ENCODE results near the gene LHFPL3.

DNA sequence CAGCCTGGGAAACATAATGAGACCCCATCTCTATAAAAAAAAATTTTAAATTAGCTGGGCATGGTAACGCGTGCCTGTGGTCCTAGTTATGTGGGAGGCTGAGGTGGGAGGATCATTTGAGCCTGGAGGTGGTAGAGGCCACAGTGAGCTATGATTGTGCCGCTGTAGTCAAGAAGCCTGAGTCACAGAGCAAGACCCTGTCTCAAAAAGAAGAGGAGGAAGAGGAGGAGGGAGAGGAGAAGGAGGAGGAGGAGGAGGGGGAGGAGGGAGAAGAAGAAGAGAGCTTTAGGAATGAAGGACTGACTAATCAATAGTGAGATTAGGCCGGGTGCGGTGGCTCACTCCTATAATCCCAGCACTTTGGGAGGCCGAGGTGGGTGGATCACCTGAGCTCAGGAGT lies 573.8 kb downstream of the LHFPL3 start:
- TF ChIP-seq TRIM24 (CRISPR knock-in tag; IDR thresholded peaks at IDR 0.05) (no peak), EP300 (IDR thresholded peaks at IDR 0.05; ENCODE audit: low read depth in 2 of 2, low read length in 2 of 2) (no peak), EP300 (CRISPR knock-in tag; IDR thresholded peaks at IDR 0.05; ENCODE audit: borderline replicate concordance) (no peak), EZH2 (conservative IDR thresholded peaks at IDR 0.05; ENCODE audit: low read depth, low read length) (no peak), SP4 (CRISPR knock-in tag; IDR thresholded peaks at IDR 0.05) (no peak), SIX4 (CRISPR knock-in tag; IDR thresholded peaks at IDR 0.05) (no peak), DR1 (CRISPR knock-in tag; IDR thresholded peaks at IDR 0.05) (no peak), ZBTB1 (CRISPR knock-in tag; IDR thresholded peaks at IDR 0.05; ENCODE audit: borderline replicate concordance) (no peak), PHB2 (IDR thresholded peaks at IDR 0.05; ENCODE audit: partially characterized antibody) (no peak), ZNF614 (CRISPR knock-in tag; IDR thresholded peaks at IDR 0.05; ENCODE audit: borderline replicate concordance) (no peak)
- TF ChIP-seq, protein P1, sequence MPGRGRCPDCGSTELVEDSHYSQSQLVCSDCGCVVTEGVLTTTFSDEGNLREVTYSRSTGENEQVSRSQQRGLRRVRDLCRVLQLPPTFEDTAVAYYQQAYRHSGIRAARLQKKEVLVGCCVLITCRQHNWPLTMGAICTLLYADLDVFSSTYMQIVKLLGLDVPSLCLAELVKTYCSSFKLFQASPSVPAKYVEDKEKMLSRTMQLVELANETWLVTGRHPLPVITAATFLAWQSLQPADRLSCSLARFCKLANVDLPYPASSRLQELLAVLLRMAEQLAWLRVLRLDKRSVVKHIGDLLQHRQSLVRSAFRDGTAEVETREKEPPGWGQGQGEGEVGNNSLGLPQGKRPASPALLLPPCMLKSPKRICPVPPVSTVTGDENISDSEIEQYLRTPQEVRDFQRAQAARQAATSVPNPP (CRISPR knock-in tag; IDR thresholded peaks at IDR 0.05): no peak
- TF ChIP-seq, protein P2, sequence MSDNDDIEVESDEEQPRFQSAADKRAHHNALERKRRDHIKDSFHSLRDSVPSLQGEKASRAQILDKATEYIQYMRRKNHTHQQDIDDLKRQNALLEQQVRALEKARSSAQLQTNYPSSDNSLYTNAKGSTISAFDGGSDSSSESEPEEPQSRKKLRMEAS (IDR thresholded peaks at IDR 0.05): no peak
